GM12878 (cell line): ENCODE results near the gene SNAP23. TPM values are rescaled to one million over a fixed set of nuclear protein-coding genes. Genes with fewer than 3 reads are reported as not detected.
A peak's percentile ranks its signal among the peaks of the same experiment; 100 is the strongest.

Experiments
- ATAC-seq: fragments of 200-7000 bp; cut with Tn5 transposase; 3 replicates; pipeline ENCODE4 v1.9.1; 2020; ENCODE audit warnings: mild to moderate bottlenecking, moderate library complexity
- BruUV-seq: library from RNA; stranded (reverse); fragments of 400-500 nt; replicated peaks from 2 replicates; lab custom pipeline; 2021; lab: Mats Ljungman, UMichigan
- CTCF ChIA-PET: fragments of 300-600 bp; sonication (Branson Sonifier 250); formaldehyde crosslinking; extraction: SDS; loops from one replicate; lab custom pipeline; 2021; ENCODE audit warnings: inconsistent platforms; lab: Yijun Ruan, JAX
- POLR2A ChIA-PET: fragments of 350-600 bp; formaldehyde crosslinking; extraction: SDS; loops from one replicate; lab custom pipeline; 2021; ENCODE audit warnings: inconsistent platforms; lab: Charles Lee
- RAD21 ChIA-PET: fragments of 300-600 bp; sonication (Branson Sonifier 250); formaldehyde crosslinking; loops from one replicate; lab custom pipeline; 2023; ENCODE audit warnings: antibody characterized with exemption; ENCODE audit not compliant: unreplicated experiment; lab: Charles Lee
- SMC1A ChIA-PET: fragments of 300-600 bp; sonication (Branson Sonifier 250); formaldehyde crosslinking; loops from one replicate; lab custom pipeline; 2023; ENCODE audit not compliant: unreplicated experiment, uncharacterized antibody; lab: Charles Lee
- DNase-seq: peaks from one replicate; pipeline ENCODE4 v3.0.0-alpha.2; 2011; ENCODE audit warnings: low read depth, low spot score
- FAIRE-seq: peaks from 3 replicates; lab custom pipeline; 2011; peaks lifted over from hg19 to GRCh38; lab: Jason Lieb, UNC
- H2AFZ ChIP-seq: 2 replicates; pipeline ENCODE4 v1.6.0; 2011; ENCODE audit warnings: low read depth, low read length, control low read depth; ENCODE audit not compliant: control insufficient read depth
- H3K27ac ChIP-seq: 2 replicates; pipeline ENCODE4 v1.5.1; 2011; ENCODE audit warnings: control low read depth; ENCODE audit not compliant: control insufficient read depth, insufficient read depth
- H3K27me3 ChIP-seq, 2 experiments: replicated peaks in 1 of 2; 2 replicates each; pipeline versions ENCODE4 v1.6.0 to v1.6.1; 2011; ENCODE audit warnings: low read length in 1 of 2; ENCODE audit not compliant: control insufficient read depth in 2 of 2, insufficient read depth in 2 of 2
- H3K36me3 ChIP-seq, 2 experiments: 2 replicates each; pipeline ENCODE4 v1.5.1; 2011; ENCODE audit warnings: low read length in 1 of 2; ENCODE audit not compliant: control insufficient read depth in 2 of 2, insufficient read depth in 2 of 2
- H3K4me1 ChIP-seq: 2 replicates; pipeline ENCODE4 v1.6.1; 2011; ENCODE audit warnings: mild to moderate bottlenecking, low read length, moderate library complexity, mixed read lengths; ENCODE audit not compliant: control insufficient read depth, insufficient read depth
- H3K4me2 ChIP-seq: 2 replicates; pipeline ENCODE4 v1.6.0; 2011; ENCODE audit warnings: control low read depth; ENCODE audit not compliant: control insufficient read depth, insufficient read depth
- H3K4me3 ChIP-seq: fragments of 200-600 bp; sonication (generic); 2 replicates; pipeline ENCODE4 v1.5.1; 2016
- H3K79me2 ChIP-seq: 2 replicates; pipeline ENCODE4 v1.6.0; 2011; ENCODE audit warnings: low read length; ENCODE audit not compliant: control insufficient read depth, insufficient read depth
- H3K9ac ChIP-seq: 2 replicates; pipeline ENCODE4 v1.8.0; 2011; ENCODE audit warnings: low read length, control low read depth, mixed read lengths; ENCODE audit not compliant: control insufficient read depth, insufficient read depth
- H3K9me3 ChIP-seq: replicated peaks from 3 replicates; pipeline ENCODE4 v1.5.1; 2011; ENCODE audit warnings: mild to moderate bottlenecking, low read length; ENCODE audit not compliant: control insufficient read depth, insufficient read depth
- H4K20me1 ChIP-seq: 2 replicates; pipeline ENCODE4 v1.6.0; 2011; ENCODE audit not compliant: control insufficient read depth, insufficient read depth
- CREB1 ChIP-seq: IDR thresholded peaks from 2 replicates; pipeline ENCODE4 v1.6.1; 2012; ENCODE audit warnings: low read depth, mild to moderate bottlenecking, inconsistent platforms
- EED ChIP-seq: sonication (generic); IDR thresholded peaks from 2 replicates; pipeline ENCODE4 v1.6.1; 2016; ENCODE audit warnings: antibody characterized with exemption, low read depth
- IKZF2 ChIP-seq, 2 experiments: fragments of 450-650 bp; IDR thresholded peaks; 2 replicates each; pipeline ENCODE4 v1.6.1; 2017; ENCODE audit warnings: mild to moderate bottlenecking in 2 of 2, moderate library complexity in 2 of 2
- KLF5 ChIP-seq: fragments of 450-650 bp; IDR thresholded peaks from 2 replicates; pipeline ENCODE4 v1.6.1; 2014; ENCODE audit warnings: mild to moderate bottlenecking; ENCODE audit not compliant: partially characterized antibody
- NKRF ChIP-seq: fragments of 450-650 bp; conservative IDR thresholded peaks from 2 replicates; pipeline ENCODE4 v1.6.1; 2017; ENCODE audit warnings: mild to moderate bottlenecking, moderate library complexity
- PAX5 ChIP-seq: IDR thresholded peaks from 2 replicates; pipeline ENCODE4 v1.6.1; 2011; ENCODE audit warnings: low read depth, low read length, borderline replicate concordance
- RELB ChIP-seq: fragments of 450-650 bp; IDR thresholded peaks from 2 replicates; pipeline ENCODE4 v1.6.1; 2017; ENCODE audit warnings: low read depth, mild to moderate bottlenecking, moderate library complexity
- SIN3A ChIP-seq: IDR thresholded peaks from 2 replicates; pipeline ENCODE4 v1.6.1; 2012; ENCODE audit warnings: low read depth, low read length, improper control_type of control experiment
- SMAD5 ChIP-seq: IDR thresholded peaks from 2 replicates; pipeline ENCODE4 v1.6.1; 2016; ENCODE audit warnings: antibody characterized with exemption, low read depth
- SP1 ChIP-seq: IDR thresholded peaks from one replicate; pipeline ENCODE4 v1.6.1; 2011; ENCODE audit warnings: low read depth, low read length
- STAT1 ChIP-seq: fragments of 450-650 bp; conservative IDR thresholded peaks from 2 replicates; pipeline ENCODE4 v1.6.1; 2014; ENCODE audit warnings: antibody characterized with exemption, mild to moderate bottlenecking
- USF1 ChIP-seq: IDR thresholded peaks from 2 replicates; pipeline ENCODE4 v1.6.1; 2011; ENCODE audit warnings: borderline replicate concordance, low read depth, mild to moderate bottlenecking, moderate library complexity, mixed read lengths, low read length; ENCODE audit not compliant: insufficient read depth; ENCODE audit errors: extremely low read length
- ZBTB4 ChIP-seq: fragments of 450-650 bp; formaldehyde crosslinking; IDR thresholded peaks from 2 replicates; pipeline ENCODE4 v1.4.0; 2022; ENCODE audit warnings: mild to moderate bottlenecking, moderate library complexity
- ZNF217 ChIP-seq: fragments of 450-650 bp; IDR thresholded peaks from 2 replicates; pipeline ENCODE4 v1.6.1; 2017; ENCODE audit warnings: antibody characterized with exemption, mild to moderate bottlenecking
- WGBS: methylation state at CpG from one replicate; pipeline ENCODE4 v1.1.6; 2016; ENCODE audit warnings: low lambda C conversion rate; ENCODE audit not compliant: insufficient replicate concordance, insufficient coverage; ENCODE audit errors: missing lambda C conversion rate; 5-methylcytosine and 5-hydroxymethylcytosine counted together
- in situ Hi-C: fragments of 300-500 bp; cut with MboI; formaldehyde crosslinking; loops from 9 replicates; pipeline ENCODE4 v1.14.3; 2018; ENCODE audit warnings: mixed read lengths
- intact Hi-C: fragments of 100-400 bp; cut with micrococcal nuclease; formaldehyde crosslinking; loops from one replicate; pipeline ENCODE4 v1.14.2; 2022; ENCODE audit not compliant: unreplicated experiment
- polyA plus RNA-seq, 11 experiments: library from polyadenylated mRNA; depleted of rRNA in 4 of 11; unstranded in 6 of 11; stranded (reverse) in 5 of 11; fragments of >200 nt; fragmentation: Nextera tagmentation in 4 of 11; fragmentation: Illumina TruSeq in 1 of 11; extraction: Ambion mirVana in 4 of 11; extraction: Trizol in 1 of 11; gene quantifications; 1 replicate in 1 of 11; 2 replicates in 10 of 11; pipeline versions ENCODE4 v1.2.1 to v1.2.3, GENCODE V29; 2011 to 2016; ENCODE audit warnings: inconsistent platforms in 2 of 11, missing spikeins in 2 of 11, low read depth in 1 of 11
- total RNA-seq, 4 experiments: library from RNA; depleted of rRNA in 3 of 4; stranded (reverse); fragments of >200 nt in 3 of 4; fragmentation: Illumina TruSeq in 1 of 4; extraction: Trizol in 1 of 4; gene quantifications; 2 replicates each; pipeline versions ENCODE4 v1.2.1 to v1.2.3, GENCODE V29; 2013 to 2021

Gene SNAP23
- total and polyA plus RNA-seq, 10 of the 15 experiments (the other 5 are each of a cell fraction or from before 2014, with no cell fraction given) = 51.9 to 127 (median 74.6) TPM

- ChIA-PET CTCF (interaction anchor here (0.7 to 1.3 kb wide), 2 partner anchors 33 to 74 kb away, joined by 4 to 6 read pairs; no protein-coding TSS in a partner anchor), RAD21 (interaction anchor here (0.6 to 1.6 kb wide), 9 partner anchors 27 to 388 kb away, joined by 3 to 12 read pairs (median 5); partner anchors contain the start of genes HAUS2, LRRC57 and ZNF106), SMC1A (interaction anchor here (0.6 to 2.9 kb wide), 7 partner anchors 9 to 426 kb away, joined by 3 to 18 read pairs (median 4); partner anchors contain the start of gene ZNF106), POLR2A (interaction anchor here (0.5 to 4.6 kb wide), 15 partner anchors 10 to 531 kb away, joined by 3 to 38 read pairs (median 5); partner anchors contain the start of genes HAUS2, LRRC57, SNAP23 and UBR1)
- H4K20me1 ChIP-seq = no peaks in the 10 kb centered on the region
- FAIRE-seq (peak; percentile 31), ATAC-seq (peak; percentile 94), DNase-seq (peak; percentile 87)
- H2AFZ ChIP-seq = peak within 1 kb of the TSS; percentile 97
- in situ Hi-C loops (no loop called here), intact Hi-C loops (loop anchor here (5.0 kb wide), 1 partner anchor 77 kb away; no protein-coding TSS in a partner anchor)
- H3K9me3 ChIP-seq = peaks cover 4% of the 10 kb centered on the region; the same call in 2 of the 3 replicates
- peak within 1 kb of the TSS; percentile 76 for H3K9ac ChIP-seq
- no peaks in the 10 kb centered on the region for H3K36me3 ChIP-seq
- no TSS peak for BruUV-seq
- H3K4me2 ChIP-seq = peak within 1 kb of the TSS; percentile 97
- WGBS = under 1% methylated on average over 73 of the region's 95 CpGs
- H3K27me3 ChIP-seq = no peaks in the 10 kb centered on the region
- H3K27ac ChIP-seq = peak within 1 kb of the TSS; percentile 57; the same call in 1 of the 2 replicates
- peaks cover 24% of the 10 kb centered on the region for H3K4me1 ChIP-seq
- peaks cover 24% of the 10 kb centered on the region for H3K79me2 ChIP-seq
- H3K4me3 ChIP-seq = peak within 1 kb of the TSS; percentile 89
- TF ChIP-seq SIN3A = no peak; the same call in 1 of the 2 replicates
- 0 out of 2 replicates have a peak, but pooled peaks have one; percentile 19 for TF ChIP-seq CREB1
- no peak for TF ChIP-seq IKZF2 (IDR thresholded peaks at IDR 0.05)
- TF ChIP-seq SMAD5 = peak; percentile 60; the same call in 1 of the 2 replicates
- TF ChIP-seq PAX5 = 0 out of 2 replicates have a peak, but pooled peaks have one; percentile 5
- peak; percentile 72 for TF ChIP-seq NKRF
- TF ChIP-seq USF1 = no peak
- peak; percentile 54 for TF ChIP-seq KLF5
- peak; percentile 70 for TF ChIP-seq SP1
- peak; percentile 55; the same call in 1 of the 2 replicates for TF ChIP-seq STAT1
- no peak for TF ChIP-seq ZBTB4 (CRISPR knock-in tag)
- TF ChIP-seq ZNF217 = no peak
- 0 out of 2 replicates have a peak, but pooled peaks have one; percentile 8 for TF ChIP-seq RELB
- 0 out of 2 replicates have a peak, but pooled peaks have one; percentile 13 for TF ChIP-seq EED
These were observed 80.0 kb downstream of the SNAP23 start, which contains the start of gene STARD9 for GRCh38 chr15:42575188-42576039. STARD9 (plus strand) TSS chr15:42575606; CDS start chr15:42575716, 110 bp downstream.
